ENCODE results near the gene NR1H2. TPM values are rescaled to one million over a fixed set of nuclear protein-coding genes. Genes with fewer than 3 reads are reported as not detected.
A peak's percentile ranks its signal among the peaks of the same experiment; 100 is the strongest.

The NR1H2 gene
- total and polyA plus RNA-seq, 2 experiments from 2014 or later: 41.4 to 55.9 TPM

- Histone ChIP-seq H2AFZ (no peak overlapping the region), H3K4me3 (no peak overlapping the region), H3K36me3 (replicated peaks; ENCODE audit: insufficient read depth, low read depth) (no peaks in the 10 kb centered on the region), H3K27ac (no peak overlapping the region), H4K20me1 (ENCODE audit: insufficient read depth, poor library complexity, severe bottlenecking) (peaks cover 5% of the 10 kb centered on the region), H3K79me2 (peaks cover 18% of the 10 kb centered on the region), H3K4me2 (no peak overlapping the region), H3K4me1 (ENCODE audit: insufficient read depth) (peaks cover 11% of the 10 kb centered on the region), H3K9me3 (ENCODE audit: low read depth) (no peaks in the 10 kb centered on the region), H3K9me2 (replicated peaks; ENCODE audit: insufficient read depth) (no peaks in the 10 kb centered on the region), H3K27me3 (no peaks in the 10 kb centered on the region)
- no peak for DNase-seq (ENCODE audit: low spot score)
- 97% methylated on average over 40 of the region's 58 CpGs for WGBS (ENCODE audit: low lambda C conversion rate, missing lambda C conversion rate)
- TF ChIP-seq EZH2 (IDR thresholded peaks at IDR 0.05; ENCODE audit: borderline replicate concordance) (no peak), CTCF (IDR thresholded peaks at IDR 0.05; ENCODE audit: poor library complexity) (no peak), EZH2phosphoT487 (IDR thresholded peaks at IDR 0.05; ENCODE audit: low read depth, severe bottlenecking, unreplicated experiment) (no peak)
These were observed 5.8 kb downstream of the NR1H2 start for GRCh38 chr19:50381881-50382729.

GRCh38 chr19:50383001-50383851 lies 7.0 kb downstream of the NR1H2 start:
- Histone ChIP-seq H3K27me3 (no peaks in the 10 kb centered on the region), H3K9me2 (replicated peaks; ENCODE audit: insufficient read depth) (no peaks in the 10 kb centered on the region), H2AFZ (no peak overlapping the region), H3K79me2 (peaks cover 24% of the 10 kb centered on the region), H3K4me3 (no peak overlapping the region), H3K27ac (peak overlapping the region; percentile 58), H3K9me3 (ENCODE audit: low read depth) (no peaks in the 10 kb centered on the region), H4K20me1 (ENCODE audit: insufficient read depth, poor library complexity, severe bottlenecking) (no peaks in the 10 kb centered on the region), H3K4me2 (peak overlapping the region; percentile 98), H3K36me3 (replicated peaks; ENCODE audit: insufficient read depth, low read depth) (no peaks in the 10 kb centered on the region), H3K4me1 (ENCODE audit: insufficient read depth) (peaks cover 11% of the 10 kb centered on the region)
- 57% methylated on average over 21 of the region's 21 CpGs for WGBS (ENCODE audit: low lambda C conversion rate, missing lambda C conversion rate)
- TF ChIP-seq EZH2 (IDR thresholded peaks at IDR 0.05; ENCODE audit: borderline replicate concordance): no peak
- TF ChIP-seq EZH2phosphoT487 (IDR thresholded peaks at IDR 0.05; ENCODE audit: low read depth, severe bottlenecking, unreplicated experiment): no peak
- TF ChIP-seq CTCF (IDR thresholded peaks at IDR 0.05; ENCODE audit: poor library complexity): no peak
- DNase-seq (ENCODE audit: low spot score): peak; percentile 43

- H3K36me3 ChIP-seq (replicated peaks; ENCODE audit: insufficient read depth, low read depth): no peaks in the 10 kb centered on the region
- 1% methylated on average over 47 of the region's 78 CpGs for WGBS (ENCODE audit: low lambda C conversion rate, missing lambda C conversion rate)
These were observed 7.8 kb downstream of the NR1H2 start, which contains the start of gene POLD1 for GRCh38 chr19:50383852-50384684. Gene POLD1 (plus strand): TSS chr19:50384347. CDS start chr19:50398852, 14,505 bp downstream.

More at GRCh38 chr19:50383852-50384684, 7.8 kb downstream of the NR1H2 start, which contains the start of gene POLD1:
- H3K9me2 ChIP-seq (replicated peaks; ENCODE audit: insufficient read depth): no peaks in the 10 kb centered on the region
- TF ChIP-seq CTCF (IDR thresholded peaks at IDR 0.05; ENCODE audit: poor library complexity) (no peak), EZH2phosphoT487 (IDR thresholded peaks at IDR 0.05; ENCODE audit: low read depth, severe bottlenecking, unreplicated experiment) (no peak), EZH2 (IDR thresholded peaks at IDR 0.05; ENCODE audit: borderline replicate concordance) (no peak)
- peak within 1 kb of the TSS; percentile 98 for H3K4me2 ChIP-seq
- DNase-seq (ENCODE audit: low spot score): peak; percentile 100
- peaks cover 28% of the 10 kb centered on the region for H3K79me2 ChIP-seq
- peaks cover 11% of the 10 kb centered on the region for H3K4me1 ChIP-seq (ENCODE audit: insufficient read depth)
- H3K27ac ChIP-seq: peak within 1 kb of the TSS; percentile 83
- H3K9me3 ChIP-seq (ENCODE audit: low read depth): no peaks in the 10 kb centered on the region
- H3K27me3 ChIP-seq: no peaks in the 10 kb centered on the region
- H3K4me3 ChIP-seq: peak within 1 kb of the TSS; percentile 34
- H2AFZ ChIP-seq: peak within 1 kb of the TSS; percentile 36
- H4K20me1 ChIP-seq (ENCODE audit: insufficient read depth, poor library complexity, severe bottlenecking): no peaks in the 10 kb centered on the region
